GM10266 (cell line): ENCODE measurements around the gene CLEC4D.

Source experiments
- DNase-seq: peaks from one replicate; pipeline ENCODE4 v3.0.0; 2012; ENCODE audit errors: extremely low spot score
- CTCF ChIP-seq: IDR thresholded peaks from 2 replicates; pipeline ENCODE4 v1.5.1; 2012; ENCODE audit warnings: mild to moderate bottlenecking, low read depth; ENCODE audit not compliant: control insufficient read depth, insufficient read depth; ENCODE audit errors: missing control alignments

The CLEC4D gene

GRCh38 chr12:8541562-8541961 lies 28.3 kb downstream of the CLEC4D start:
- DNase-seq: no peak
- no peak for TF ChIP-seq CTCF

- peak; percentile 91 for TF ChIP-seq CTCF
- DNase-seq: peak; percentile 74
Observed at GRCh38 chr12:8544295-8544694, 31.0 kb downstream of the CLEC4D start.

GRCh38 chr12:8546591-8546990 lies 33.3 kb downstream of the CLEC4D start:
- no peak for TF ChIP-seq CTCF
- DNase-seq: no peak

GRCh38 chr12:8547645-8548044 lies 34.3 kb downstream of the CLEC4D start:
- no peak for TF ChIP-seq CTCF
- DNase-seq: no peak

GRCh38 chr12:8548192-8548591 lies 34.9 kb downstream of the CLEC4D start:
- DNase-seq: no peak
- no peak for TF ChIP-seq CTCF

GRCh38 chr12:8549381-8549780 lies 36.1 kb downstream of the CLEC4D start:
- DNase-seq: no peak
- no peak for TF ChIP-seq CTCF

GRCh38 chr12:8553088-8553627 lies 39.9 kb downstream of the CLEC4D start:
- DNase-seq: no peak
- TF ChIP-seq CTCF: no peak
